IMR-90 (cell line): ENCODE data around the gene IBSP. TPM values are rescaled to one million over a fixed set of nuclear protein-coding genes. Genes with fewer than 3 reads are reported as not detected.

Source experiments
- polyA plus RNA-seq, 3 experiments: library from polyadenylated mRNA; depleted of rRNA; stranded (reverse); fragments of >200 nt; gene quantifications; 2 replicates each; pipeline ENCODE4 v1.2.3, GENCODE V29; 2012; ENCODE audit warnings: low replicate concordance in 1 of 3
- total RNA-seq: library from RNA; depleted of rRNA; stranded (reverse); fragments of >200 nt; gene quantifications from 2 replicates; pipeline ENCODE4 v1.2.3, GENCODE V29; 2012; rRNA removed

Gene IBSP
- total and polyA plus RNA-seq, 2 of the 4 experiments (the other 2 are of a cell fraction), result not detected

Other genes starting within 250 kb of the IBSP start
- not detected in 2 replicates for gene DSPP, start 191.0 kb upstream of the IBSP start, total RNA-seq
- not detected in 2 replicates for gene DSPP, start 191.0 kb upstream of the IBSP start, polyA plus RNA-seq (2012; rRNA removed)
- gene DMP1, start 149.3 kb upstream of the IBSP start, total RNA-seq, result not detected in 2 replicates
- not detected in 2 replicates for gene DMP1, start 149.3 kb upstream of the IBSP start, polyA plus RNA-seq (2012; rRNA removed)
- gene MEPE, start 33.4 kb downstream of the IBSP start, total RNA-seq, result not detected in 2 replicates
- not detected in 2 replicates for gene MEPE, start 33.4 kb downstream of the IBSP start, polyA plus RNA-seq (2012; rRNA removed)
- 0.18 and 0.28 TPM in 2 replicates for gene SPP1, start 176.2 kb downstream of the IBSP start, total RNA-seq
- 0.50 and 0.62 TPM in 2 replicates for gene SPP1, start 176.2 kb downstream of the IBSP start, polyA plus RNA-seq (2012; rRNA removed)
- gene PKD2, start 208.1 kb downstream of the IBSP start, total RNA-seq, result 51.3 and 96.7 TPM in 2 replicates
- 37.3 and 43.8 TPM in 2 replicates for gene PKD2, start 208.1 kb downstream of the IBSP start, polyA plus RNA-seq (2012; rRNA removed)